VCaP (cell line): ENCODE measurements around the gene TDP1.
"Not testable (repeated sequence)": the region's sequence is repeated elsewhere in the genome, so short reads cannot be mapped to it uniquely, and the experiment has no call there.

Source experiments
- H3K27ac ChIP-seq: fragments of 450-650 bp; 2 replicates; pipeline ENCODE4 v1.5.1; 2017
- CTCF ChIP-seq: fragments of 450-650 bp; conservative IDR thresholded peaks from 2 replicates; pipeline ENCODE4 v1.5.1; 2017; ENCODE audit warnings: mild to moderate bottlenecking, moderate library complexity

Gene TDP1

GRCh38 chr14:90062127-90062794 lies 106.5 kb downstream of the TDP1 start:
- H3K27ac ChIP-seq = peak overlapping the region; percentile 33; the same call in 1 of the 2 replicates
- TF ChIP-seq CTCF = no peak

DNA sequence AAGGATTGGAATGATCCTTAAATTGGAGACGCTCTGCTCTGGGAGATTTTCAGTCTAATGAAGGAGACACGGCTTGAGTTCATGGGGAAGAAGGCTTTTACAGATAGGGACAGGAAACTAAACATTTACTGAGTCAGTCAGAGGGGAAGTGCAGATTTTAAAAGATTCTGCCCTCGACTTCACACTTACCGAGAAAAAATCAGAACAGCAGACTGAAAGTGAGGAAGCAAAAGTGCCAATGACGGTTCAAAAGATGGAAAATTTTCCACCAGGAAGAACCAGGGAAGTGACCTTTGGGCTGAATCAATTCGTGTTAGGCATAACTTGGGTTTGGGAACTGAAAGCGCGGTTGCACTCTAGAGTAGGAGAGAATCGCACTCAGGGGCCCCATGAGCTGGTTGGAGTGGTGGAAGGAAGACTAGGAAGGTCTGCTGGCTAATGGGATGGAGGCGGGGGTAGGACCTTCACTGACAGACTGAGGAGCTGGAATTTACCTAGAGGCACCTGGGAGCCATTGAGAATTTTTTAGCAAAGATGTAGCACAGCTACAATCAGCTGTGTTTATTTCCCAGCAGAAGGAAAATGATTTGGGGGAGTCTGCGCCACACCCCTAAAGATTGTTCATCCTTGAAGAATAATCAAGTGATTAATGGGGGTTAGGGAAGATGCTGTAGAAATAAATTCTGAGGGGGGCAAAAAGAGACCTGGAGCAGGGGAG lies 107.3 kb downstream of the TDP1 start:
- TF ChIP-seq CTCF = no peak
- no peak overlapping the region; the same call in 1 of the 2 replicates for H3K27ac ChIP-seq

DNA sequence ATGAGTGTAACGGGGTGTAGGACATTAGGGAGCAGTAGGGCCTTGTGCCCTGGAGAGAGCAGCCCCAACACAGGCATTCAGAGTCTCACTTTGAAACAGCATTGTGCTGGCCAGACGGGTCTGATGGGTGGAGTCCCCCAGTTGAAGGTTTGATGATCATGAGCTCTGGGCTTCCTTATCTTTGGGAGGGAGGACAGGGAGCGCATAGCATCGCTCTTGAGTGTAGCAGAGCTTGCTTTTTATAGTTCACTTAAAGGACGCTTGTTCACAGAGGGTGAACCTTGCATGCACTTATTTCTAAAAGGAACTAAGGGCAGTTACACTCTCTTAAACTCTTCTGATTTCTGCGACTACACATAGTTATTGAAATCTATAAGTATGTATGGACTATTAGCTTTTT lies 116.6 kb downstream of the TDP1 start:
- no peak for TF ChIP-seq CTCF
- H3K27ac ChIP-seq = no peak overlapping the region

DNA sequence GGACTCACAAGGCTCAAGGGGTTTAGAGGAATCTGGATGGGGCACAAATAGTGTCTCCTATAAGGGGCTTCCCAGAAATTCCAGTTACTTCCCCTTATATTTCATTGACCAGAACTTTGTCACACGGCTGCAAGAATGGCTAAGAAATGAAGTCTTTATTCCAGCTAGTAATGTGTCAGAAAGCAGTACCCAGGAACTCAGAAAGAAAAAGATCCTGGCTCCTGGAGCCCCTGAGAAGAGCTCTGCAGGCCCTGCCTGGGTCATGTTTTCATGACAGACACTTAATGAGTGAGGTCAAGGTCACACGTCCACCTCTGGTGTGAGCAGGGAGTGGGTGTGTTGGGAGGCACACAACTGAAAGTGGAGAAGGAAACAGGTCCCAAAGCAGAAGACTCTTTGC lies 123.8 kb downstream of the TDP1 start:
- no peak for TF ChIP-seq CTCF
- no peak overlapping the region for H3K27ac ChIP-seq

GRCh38 chr14:90087433-90087832 lies 131.7 kb downstream of the TDP1 start:
- TF ChIP-seq CTCF = no peak
- no peak overlapping the region for H3K27ac ChIP-seq

DNA sequence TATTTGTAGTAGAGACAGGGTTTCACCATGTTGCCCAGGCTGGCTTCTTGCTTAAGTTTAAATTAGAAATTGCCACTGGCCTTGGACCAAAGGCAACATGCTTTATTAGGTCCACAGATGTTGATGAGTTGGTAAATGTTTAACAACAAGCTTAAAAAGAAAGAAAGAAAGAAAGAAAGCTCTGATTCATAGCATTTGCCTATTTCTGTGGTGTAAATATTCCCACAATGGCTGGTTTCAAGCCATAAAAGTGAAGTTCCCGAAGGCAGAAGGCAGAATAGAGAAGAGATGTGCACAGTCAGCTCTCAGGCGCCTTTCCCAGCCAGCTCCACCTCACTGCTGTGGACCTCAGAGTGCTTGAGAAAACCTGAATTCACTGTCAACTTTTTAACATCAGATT lies 132.4 kb downstream of the TDP1 start:
- no peak for TF ChIP-seq CTCF
- H3K27ac ChIP-seq = no peak overlapping the region

DNA sequence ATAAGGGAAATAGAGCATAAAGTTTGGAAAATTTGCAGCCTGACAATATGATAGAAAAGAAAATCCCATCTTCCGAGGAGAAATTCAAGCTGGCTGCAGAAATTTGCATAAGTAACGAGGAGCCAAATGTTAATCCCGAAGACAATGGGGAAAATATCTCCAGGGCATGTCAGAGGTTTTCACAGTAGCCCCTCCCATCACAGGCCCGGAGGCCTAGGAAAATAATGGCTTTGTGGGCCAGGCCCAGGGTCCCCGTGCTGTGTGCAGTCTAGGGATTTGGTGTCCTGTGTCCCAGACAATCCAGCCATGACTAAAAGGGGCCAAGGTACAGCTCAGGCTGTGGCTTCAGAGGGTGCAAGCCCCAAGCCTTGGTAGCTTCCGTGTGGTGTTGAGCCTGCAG lies 133.8 kb downstream of the TDP1 start:
- H3K27ac ChIP-seq = not testable (repeated sequence)

- H3K27ac ChIP-seq = peak overlapping the region; percentile 44
- no peak for TF ChIP-seq CTCF
Observed at GRCh38 chr14:90091393-90091792, 135.7 kb downstream of the TDP1 start.
